Gastrocnemius medialis (tissue), 4 donors: ENCODE results near the gene PDLIM3.

Experiments
- CTCF ChIP-seq, 5 experiments: fragments of 450-650 bp in 3 of 5; fragments of 200-600 bp in 2 of 5; sonication (generic) in 2 of 5; IDR thresholded peaks in 4 of 5; conservative IDR thresholded peaks in 1 of 5; 1 replicate in 4 of 5; 2 replicates in 1 of 5; pipeline ENCODE4 v1.5.1; 2016 to 2019; ENCODE audit warnings: antibody characterized with exemption in 5 of 5, mild to moderate bottlenecking in 3 of 5, moderate library complexity in 3 of 5
- POLR2A ChIP-seq, 2 donors: fragments of 450-650 bp; IDR thresholded peaks; one replicate each; pipeline ENCODE4 v1.6.1; 2017; ENCODE audit warnings: antibody characterized with exemption in 2 of 2, mild to moderate bottlenecking in 2 of 2, moderate library complexity in 2 of 2

DNA sequence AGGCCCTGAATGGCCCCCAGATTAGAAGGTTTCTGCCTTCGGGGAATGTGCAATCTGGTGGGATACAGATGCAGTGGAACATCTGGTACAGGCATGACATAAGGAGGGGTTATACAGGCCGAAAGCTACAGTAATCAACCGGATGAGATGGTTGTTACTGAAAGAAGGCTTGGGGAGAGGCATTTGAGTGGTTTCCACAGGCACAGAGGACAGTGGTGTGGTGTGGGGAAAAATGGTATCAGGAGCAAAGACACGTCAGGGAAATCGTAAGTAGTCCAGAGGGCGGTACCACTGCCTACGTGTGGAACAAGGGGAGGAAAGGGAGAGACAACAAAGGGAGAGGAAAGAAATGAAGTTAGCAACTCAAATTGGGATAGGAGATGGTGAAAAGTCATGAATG is 3.0 kb downstream of the PDLIM3 start:
- TF ChIP-seq CTCF (IDR thresholded peaks at IDR 0.05 in 4 of 5, conservative IDR thresholded peaks at IDR 0.05 in 1 of 5): no peak
- TF ChIP-seq POLR2A (IDR thresholded peaks at IDR 0.05): no peak
